Measurements from ENCODE around the gene LAS1L. TPM values are rescaled to one million over a fixed set of nuclear protein-coding genes. Genes with fewer than 3 reads are reported as not detected.

Gene LAS1L
- polyA plus RNA-seq, 1 donor from 2014 or later: 40.0 TPM

DNA sequence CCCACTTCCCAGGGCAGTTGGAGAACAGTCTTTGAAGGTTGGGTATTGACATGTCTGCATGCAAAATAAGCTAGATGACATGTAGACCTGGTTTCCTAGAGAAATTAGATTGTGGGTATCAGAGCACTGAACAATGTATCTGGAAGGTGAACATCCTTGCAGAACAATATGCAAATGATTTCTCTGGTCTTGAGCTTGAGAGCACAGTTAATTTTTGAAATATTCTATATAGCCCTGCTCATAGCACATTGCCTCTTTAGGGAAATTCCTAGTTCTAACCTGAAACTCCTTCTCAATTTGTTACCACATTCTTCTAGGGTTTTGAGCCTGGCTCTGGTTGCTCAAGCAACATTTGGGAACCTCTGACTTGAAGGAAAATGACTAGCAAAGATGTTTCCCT, 41.6 kb upstream of the LAS1L start:
- no peaks in the 10 kb centered on the region for H3K27me3 ChIP-seq (ENCODE audit: insufficient read depth, low read depth, low read length)
- H3K9ac ChIP-seq (ENCODE audit: low read length): no peak overlapping the region
- H3K4me2 ChIP-seq (ENCODE audit: low read length): no peak overlapping the region
- H3F3A ChIP-seq (ENCODE audit: insufficient read depth, low read length, poor library complexity, severe bottlenecking): no peaks in the 10 kb centered on the region
- no peaks in the 10 kb centered on the region for H3K36me3 ChIP-seq (ENCODE audit: insufficient read depth, low read length)
- no peaks in the 10 kb centered on the region for H4K20me1 ChIP-seq (ENCODE audit: insufficient read depth)
- no peak overlapping the region for H3K4me3 ChIP-seq (ENCODE audit: low read length)
- no peak overlapping the region for H3K27ac ChIP-seq (ENCODE audit: low read length)
- TF ChIP-seq EZH2 (IDR thresholded peaks at IDR 0.05; ENCODE audit: borderline replicate concordance, insufficient read depth, low read length, poor library complexity, severe bottlenecking) (no peak), TAF1 (IDR thresholded peaks at IDR 0.05; ENCODE audit: low read depth) (no peak), EP300 (conservative IDR thresholded peaks at IDR 0.05; ENCODE audit: poor library complexity, severe bottlenecking) (no peak), POLR2AphosphoS5 (IDR thresholded peaks at IDR 0.05) (no peak), REST (IDR thresholded peaks at IDR 0.05; ENCODE audit: borderline replicate concordance) (no peak), MXI1 (conservative IDR thresholded peaks at IDR 0.05; ENCODE audit: poor library complexity, severe bottlenecking) (no peak), RAD21 (conservative IDR thresholded peaks at IDR 0.05) (no peak), SMC3 (conservative IDR thresholded peaks at IDR 0.05; ENCODE audit: poor library complexity) (no peak)
- TF ChIP-seq, protein P1, sequence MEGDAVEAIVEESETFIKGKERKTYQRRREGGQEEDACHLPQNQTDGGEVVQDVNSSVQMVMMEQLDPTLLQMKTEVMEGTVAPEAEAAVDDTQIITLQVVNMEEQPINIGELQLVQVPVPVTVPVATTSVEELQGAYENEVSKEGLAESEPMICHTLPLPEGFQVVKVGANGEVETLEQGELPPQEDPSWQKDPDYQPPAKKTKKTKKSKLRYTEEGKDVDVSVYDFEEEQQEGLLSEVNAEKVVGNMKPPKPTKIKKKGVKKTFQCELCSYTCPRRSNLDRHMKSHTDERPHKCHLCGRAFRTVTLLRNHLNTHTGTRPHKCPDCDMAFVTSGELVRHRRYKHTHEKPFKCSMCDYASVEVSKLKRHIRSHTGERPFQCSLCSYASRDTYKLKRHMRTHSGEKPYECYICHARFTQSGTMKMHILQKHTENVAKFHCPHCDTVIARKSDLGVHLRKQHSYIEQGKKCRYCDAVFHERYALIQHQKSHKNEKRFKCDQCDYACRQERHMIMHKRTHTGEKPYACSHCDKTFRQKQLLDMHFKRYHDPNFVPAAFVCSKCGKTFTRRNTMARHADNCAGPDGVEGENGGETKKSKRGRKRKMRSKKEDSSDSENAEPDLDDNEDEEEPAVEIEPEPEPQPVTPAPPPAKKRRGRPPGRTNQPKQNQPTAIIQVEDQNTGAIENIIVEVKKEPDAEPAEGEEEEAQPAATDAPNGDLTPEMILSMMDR (IDR thresholded peaks at IDR 0.05; ENCODE audit: poor library complexity, severe bottlenecking): no peak
- no peaks in the 10 kb centered on the region for H3K79me2 ChIP-seq (replicated peaks; ENCODE audit: insufficient read depth, low read length)
- H3K9me3 ChIP-seq (ENCODE audit: low read length): no peaks in the 10 kb centered on the region
- H2AFZ ChIP-seq (ENCODE audit: low read depth, low read length): no peak overlapping the region
- no peaks in the 10 kb centered on the region for H3K9me2 ChIP-seq (ENCODE audit: insufficient read depth, low read length)

GRCh38 chrX:65575022-65575421, 40.4 kb upstream of the LAS1L start:
- H3F3A ChIP-seq (ENCODE audit: insufficient read depth, low read length, poor library complexity, severe bottlenecking): no peaks in the 10 kb centered on the region
- no peaks in the 10 kb centered on the region for H4K20me1 ChIP-seq (ENCODE audit: insufficient read depth)
- H3K36me3 ChIP-seq (ENCODE audit: insufficient read depth, low read length): no peaks in the 10 kb centered on the region
- no peaks in the 10 kb centered on the region for H3K9me3 ChIP-seq (ENCODE audit: low read length)
- TF ChIP-seq REST (IDR thresholded peaks at IDR 0.05; ENCODE audit: borderline replicate concordance) (no peak), EZH2 (IDR thresholded peaks at IDR 0.05; ENCODE audit: borderline replicate concordance, insufficient read depth, low read length, poor library complexity, severe bottlenecking) (no peak), SMC3 (conservative IDR thresholded peaks at IDR 0.05; ENCODE audit: poor library complexity) (no peak), EP300 (conservative IDR thresholded peaks at IDR 0.05; ENCODE audit: poor library complexity, severe bottlenecking) (no peak), RAD21 (conservative IDR thresholded peaks at IDR 0.05) (no peak), TAF1 (IDR thresholded peaks at IDR 0.05; ENCODE audit: low read depth) (no peak)
- TF ChIP-seq, protein P1 (IDR thresholded peaks at IDR 0.05; ENCODE audit: poor library complexity, severe bottlenecking): no peak
- no peaks in the 10 kb centered on the region for H3K79me2 ChIP-seq (replicated peaks; ENCODE audit: insufficient read depth, low read length)
- no peak overlapping the region for H2AFZ ChIP-seq (ENCODE audit: low read depth, low read length)
- no peaks in the 10 kb centered on the region for H3K27me3 ChIP-seq (ENCODE audit: insufficient read depth, low read depth, low read length)
- no peaks in the 10 kb centered on the region for H3K9me2 ChIP-seq (ENCODE audit: insufficient read depth, low read length)
- H3K27ac ChIP-seq (ENCODE audit: low read length): no peak overlapping the region
- no peak overlapping the region for H3K4me3 ChIP-seq (ENCODE audit: low read length)
- no peak overlapping the region for H3K9ac ChIP-seq (ENCODE audit: low read length)
- no peak overlapping the region for H3K4me2 ChIP-seq (ENCODE audit: low read length)

Measured in neural cell (in vitro differentiated cells).